ENCODE results near the gene VANGL2.

The VANGL2 gene

GRCh38 chr1:160409486-160409885 is 9.1 kb downstream of the VANGL2 start:
- Histone ChIP-seq H3K9me3 (ENCODE audit: insufficient read depth, low read depth, low read length) (no peaks in the 10 kb centered on the region), H3K27me3 (ENCODE audit: insufficient read depth, low read length) (no peaks in the 10 kb centered on the region), H3K36me3 (ENCODE audit: insufficient read depth, low read depth, low read length) (peaks cover 22% of the 10 kb centered on the region; the same call in 1 of the 2 replicates), H3K27ac (ENCODE audit: low read length) (no peak overlapping the region), H3K4me1 (ENCODE audit: insufficient read depth, low read length) (peaks cover 39% of the 10 kb centered on the region), H3K9ac (ENCODE audit: low read depth, low read length) (peak overlapping the region; percentile 67; the same call in 1 of the 2 replicates), H3K4me3 (ENCODE audit: low read length) (no peak overlapping the region; the same call in 1 of the 2 replicates)

- Histone ChIP-seq H3K27ac (ENCODE audit: low read length) (peak overlapping the region; percentile 48), H3K4me3 (ENCODE audit: low read length) (no peak overlapping the region; the same call in 1 of the 2 replicates), H3K9me3 (ENCODE audit: insufficient read depth, low read depth, low read length) (no peaks in the 10 kb centered on the region)
Observed at GRCh38 chr1:160410406-160411005, 10.1 kb downstream of the VANGL2 start.

GRCh38 chr1:160411271-160412027 is 11.1 kb downstream of the VANGL2 start:
- peak overlapping the region; percentile 13 for H3K27ac ChIP-seq (ENCODE audit: low read length)

More at GRCh38 chr1:160410406-160411005, 10.1 kb downstream of the VANGL2 start:
- peaks cover 39% of the 10 kb centered on the region for H3K4me1 ChIP-seq (ENCODE audit: insufficient read depth, low read length)
- H3K27me3 ChIP-seq (ENCODE audit: insufficient read depth, low read length), result no peaks in the 10 kb centered on the region
- H3K9ac ChIP-seq (ENCODE audit: low read depth, low read length), result peak overlapping the region; percentile 67; the same call in 1 of the 2 replicates
- H3K36me3 ChIP-seq (ENCODE audit: insufficient read depth, low read depth, low read length), result peaks cover 24% of the 10 kb centered on the region; the same call in 1 of the 2 replicates

GRCh38 chr1:160412028-160412362 is 11.6 kb downstream of the VANGL2 start:
- H3K4me1 ChIP-seq (ENCODE audit: insufficient read depth, low read length), result peaks cover 35% of the 10 kb centered on the region
- no peak overlapping the region for H3K27ac ChIP-seq (ENCODE audit: low read length)
- no peaks in the 10 kb centered on the region for H3K27me3 ChIP-seq (ENCODE audit: insufficient read depth, low read length)
- no peak overlapping the region for H3K4me3 ChIP-seq (ENCODE audit: low read length)
- peaks cover 36% of the 10 kb centered on the region for H3K36me3 ChIP-seq (ENCODE audit: insufficient read depth, low read depth, low read length)
- no peaks in the 10 kb centered on the region for H3K9me3 ChIP-seq (ENCODE audit: insufficient read depth, low read depth, low read length)
- no peak overlapping the region for H3K9ac ChIP-seq (ENCODE audit: low read depth, low read length)

More at GRCh38 chr1:160411271-160412027, 11.1 kb downstream of the VANGL2 start:
- Histone ChIP-seq H3K36me3 (ENCODE audit: insufficient read depth, low read depth, low read length) (peaks cover 32% of the 10 kb centered on the region; the same call in 1 of the 2 replicates), H3K4me3 (ENCODE audit: low read length) (peak overlapping the region; percentile 8; the same call in 1 of the 2 replicates), H3K4me1 (ENCODE audit: insufficient read depth, low read length) (peaks cover 35% of the 10 kb centered on the region), H3K9ac (ENCODE audit: low read depth, low read length) (peak overlapping the region; percentile 67; the same call in 1 of the 2 replicates), H3K9me3 (ENCODE audit: insufficient read depth, low read depth, low read length) (no peaks in the 10 kb centered on the region), H3K27me3 (ENCODE audit: insufficient read depth, low read length) (no peaks in the 10 kb centered on the region)

GRCh38 chr1:160413716-160414115 is 13.4 kb downstream of the VANGL2 start:
- H3K9ac ChIP-seq (ENCODE audit: low read depth, low read length), result no peak overlapping the region
- no peak overlapping the region for H3K27ac ChIP-seq (ENCODE audit: low read length)
- no peaks in the 10 kb centered on the region for H3K27me3 ChIP-seq (ENCODE audit: insufficient read depth, low read length)
- H3K36me3 ChIP-seq (ENCODE audit: insufficient read depth, low read depth, low read length), result peaks cover 46% of the 10 kb centered on the region
- H3K9me3 ChIP-seq (ENCODE audit: insufficient read depth, low read depth, low read length), result no peaks in the 10 kb centered on the region
- peaks cover 24% of the 10 kb centered on the region for H3K4me1 ChIP-seq (ENCODE audit: insufficient read depth, low read length)
- H3K4me3 ChIP-seq (ENCODE audit: low read length), result no peak overlapping the region

- Histone ChIP-seq H3K9me3 (ENCODE audit: insufficient read depth, low read depth, low read length) (no peaks in the 10 kb centered on the region), H3K4me3 (ENCODE audit: low read length) (no peak overlapping the region), H3K9ac (ENCODE audit: low read depth, low read length) (no peak overlapping the region), H3K27ac (ENCODE audit: low read length) (no peak overlapping the region), H3K36me3 (ENCODE audit: insufficient read depth, low read depth, low read length) (peaks cover 58% of the 10 kb centered on the region), H3K4me1 (ENCODE audit: insufficient read depth, low read length) (peaks cover 18% of the 10 kb centered on the region), H3K27me3 (ENCODE audit: insufficient read depth, low read length) (no peaks in the 10 kb centered on the region)
Observed at GRCh38 chr1:160414881-160415280, 14.5 kb downstream of the VANGL2 start.

GRCh38 chr1:160415696-160416290 is 15.4 kb downstream of the VANGL2 start:
- Histone ChIP-seq H3K4me1 (ENCODE audit: insufficient read depth, low read length) (peaks cover 9% of the 10 kb centered on the region; the same call in 1 of the 2 replicates), H3K9me3 (ENCODE audit: insufficient read depth, low read depth, low read length) (no peaks in the 10 kb centered on the region), H3K9ac (ENCODE audit: low read depth, low read length) (no peak overlapping the region), H3K27me3 (ENCODE audit: insufficient read depth, low read length) (no peaks in the 10 kb centered on the region), H3K36me3 (ENCODE audit: insufficient read depth, low read depth, low read length) (peaks cover 66% of the 10 kb centered on the region), H3K4me3 (ENCODE audit: low read length) (no peak overlapping the region), H3K27ac (ENCODE audit: low read length) (no peak overlapping the region)

GRCh38 chr1:160416369-160416768 is 16.0 kb downstream of the VANGL2 start:
- Histone ChIP-seq H3K9ac (ENCODE audit: low read depth, low read length) (no peak overlapping the region), H3K4me1 (ENCODE audit: insufficient read depth, low read length) (peaks cover 3% of the 10 kb centered on the region; the same call in 1 of the 2 replicates), H3K27ac (ENCODE audit: low read length) (no peak overlapping the region), H3K27me3 (ENCODE audit: insufficient read depth, low read length) (no peaks in the 10 kb centered on the region), H3K4me3 (ENCODE audit: low read length) (no peak overlapping the region), H3K36me3 (ENCODE audit: insufficient read depth, low read depth, low read length) (peaks cover 72% of the 10 kb centered on the region), H3K9me3 (ENCODE audit: insufficient read depth, low read depth, low read length) (no peaks in the 10 kb centered on the region)

GRCh38 chr1:160418483-160418882 is 18.1 kb downstream of the VANGL2 start:
- Histone ChIP-seq H3K27ac (ENCODE audit: low read length) (no peak overlapping the region), H3K4me1 (ENCODE audit: insufficient read depth, low read length) (no peaks in the 10 kb centered on the region), H3K36me3 (ENCODE audit: insufficient read depth, low read depth, low read length) (peaks cover 82% of the 10 kb centered on the region), H3K9ac (ENCODE audit: low read depth, low read length) (no peak overlapping the region), H3K9me3 (ENCODE audit: insufficient read depth, low read depth, low read length) (no peaks in the 10 kb centered on the region), H3K4me3 (ENCODE audit: low read length) (no peak overlapping the region), H3K27me3 (ENCODE audit: insufficient read depth, low read length) (no peaks in the 10 kb centered on the region)

- Histone ChIP-seq H3K27me3 (ENCODE audit: insufficient read depth, low read length) (no peaks in the 10 kb centered on the region), H3K27ac (ENCODE audit: low read length) (no peak overlapping the region), H3K4me1 (ENCODE audit: insufficient read depth, low read length) (no peaks in the 10 kb centered on the region), H3K9me3 (ENCODE audit: insufficient read depth, low read depth, low read length) (no peaks in the 10 kb centered on the region), H3K4me3 (ENCODE audit: low read length) (no peak overlapping the region), H3K9ac (ENCODE audit: low read depth, low read length) (no peak overlapping the region), H3K36me3 (ENCODE audit: insufficient read depth, low read depth, low read length) (peaks cover 90% of the 10 kb centered on the region)
Observed at GRCh38 chr1:160419150-160419837, 18.9 kb downstream of the VANGL2 start.

GRCh38 chr1:160419838-160420169 is 19.4 kb downstream of the VANGL2 start:
- H3K27me3 ChIP-seq (ENCODE audit: insufficient read depth, low read length), result no peaks in the 10 kb centered on the region
- no peak overlapping the region for H3K4me3 ChIP-seq (ENCODE audit: low read length)
- H3K9me3 ChIP-seq (ENCODE audit: insufficient read depth, low read depth, low read length), result no peaks in the 10 kb centered on the region
- H3K9ac ChIP-seq (ENCODE audit: low read depth, low read length), result no peak overlapping the region
- no peaks in the 10 kb centered on the region for H3K4me1 ChIP-seq (ENCODE audit: insufficient read depth, low read length)
- peaks cover 96% of the 10 kb centered on the region for H3K36me3 ChIP-seq (ENCODE audit: insufficient read depth, low read depth, low read length)
- H3K27ac ChIP-seq (ENCODE audit: low read length), result no peak overlapping the region
